H9 (cell line): ENCODE measurements around the gene KRT222. TPM values are rescaled to one million over a fixed set of nuclear protein-coding genes. Genes with fewer than 3 reads are reported as not detected.

Experiments
- DNase-seq: peaks from one replicate; pipeline ENCODE4 v3.0.0-alpha.2; 2017
- H2AFZ ChIP-seq: one replicate; pipeline ENCODE4 v1.6.1; 2013; ENCODE audit warnings: mild to moderate bottlenecking, low read length, control low read depth, moderate library complexity
- H2AK5ac ChIP-seq: 2 replicates; pipeline ENCODE4 v1.6.1; 2013; ENCODE audit warnings: low read length, control low read depth, mixed read lengths; ENCODE audit not compliant: insufficient read length
- H2BK120ac ChIP-seq: one replicate; pipeline ENCODE4 v1.6.1; 2013; ENCODE audit warnings: low read depth, mild to moderate bottlenecking, low read length, control low read depth, inconsistent platforms; ENCODE audit not compliant: poor library complexity, severe bottlenecking
- H2BK12ac ChIP-seq: 2 replicates; pipeline ENCODE4 v1.6.1; 2013; ENCODE audit warnings: low read length, control low read depth, mixed read lengths, low read depth; ENCODE audit not compliant: insufficient read length
- H2BK15ac ChIP-seq: 2 replicates; pipeline ENCODE4 v1.6.1; 2013; ENCODE audit warnings: low read depth, low read length, control low read depth
- H2BK20ac ChIP-seq: one replicate; pipeline ENCODE4 v1.6.1; 2013; ENCODE audit warnings: low read depth, mild to moderate bottlenecking, low read length, control low read depth, inconsistent platforms; ENCODE audit not compliant: poor library complexity, severe bottlenecking
- H2BK5ac ChIP-seq: 2 replicates; pipeline ENCODE4 v1.6.1; 2013; ENCODE audit warnings: low read length, control low read depth, mixed read lengths; ENCODE audit not compliant: insufficient read length
- H3K14ac ChIP-seq: 2 replicates; pipeline ENCODE4 v1.6.1; 2013; ENCODE audit warnings: low read length, control low read depth; ENCODE audit not compliant: insufficient read depth
- H3K18ac ChIP-seq: 2 replicates; pipeline ENCODE4 v1.6.1; 2013; ENCODE audit warnings: low read depth, mild to moderate bottlenecking, mixed read lengths, low read length, control low read depth; ENCODE audit not compliant: insufficient read length
- H3K23ac ChIP-seq: 2 replicates; pipeline ENCODE4 v1.6.1; 2013; ENCODE audit warnings: low read length, control low read depth, mixed read lengths, low read depth; ENCODE audit not compliant: insufficient read length
- H3K23me2 ChIP-seq: 2 replicates; pipeline ENCODE4 v1.6.1; 2013; ENCODE audit warnings: low read depth, mild to moderate bottlenecking, mixed read lengths, low read length, control low read depth; ENCODE audit not compliant: insufficient read length, poor library complexity, severe bottlenecking
- H3K27ac ChIP-seq: 2 replicates; pipeline ENCODE4 v1.5.1; 2013; ENCODE audit warnings: low read length, control low read depth, mixed read lengths, low read depth; ENCODE audit not compliant: insufficient read length
- H3K27me3 ChIP-seq: 2 replicates; pipeline ENCODE4 v1.6.1; 2013; ENCODE audit warnings: low read length, control low read depth, inconsistent platforms; ENCODE audit not compliant: insufficient read depth
- H3K4ac ChIP-seq: 2 replicates; pipeline ENCODE4 v1.6.1; 2013; ENCODE audit warnings: low read depth, mild to moderate bottlenecking, control low read depth, inconsistent platforms, low read length, moderate library complexity
- H3K4me1 ChIP-seq: 2 replicates; pipeline ENCODE4 v1.6.1; 2013; ENCODE audit warnings: low read length, control low read depth, inconsistent platforms; ENCODE audit not compliant: insufficient read depth
- H3K4me2 ChIP-seq: 2 replicates; pipeline ENCODE4 v1.6.1; 2013; ENCODE audit warnings: low read length, control low read depth, mixed read lengths; ENCODE audit not compliant: insufficient read length, insufficient read depth
- H3K56ac ChIP-seq: 2 replicates; pipeline ENCODE4 v1.6.1; 2013; ENCODE audit warnings: low read depth, mild to moderate bottlenecking, mixed read lengths, low read length, control low read depth; ENCODE audit not compliant: insufficient read length
- H3K79me1 ChIP-seq: 2 replicates; pipeline ENCODE4 v1.6.1; 2013; ENCODE audit warnings: low read depth, mild to moderate bottlenecking, moderate library complexity, low read length, control low read depth, inconsistent platforms; ENCODE audit not compliant: insufficient read depth, poor library complexity, severe bottlenecking
- H3K79me2 ChIP-seq: 2 replicates; pipeline ENCODE4 v1.6.1; 2013; ENCODE audit warnings: low read length, control low read depth, inconsistent platforms; ENCODE audit not compliant: insufficient read depth
- H3K9ac ChIP-seq: 2 replicates; pipeline ENCODE4 v1.6.1; 2013; ENCODE audit warnings: low read length, control low read depth, mixed read lengths; ENCODE audit not compliant: insufficient read length; ENCODE audit errors: extremely low read depth
- H3K9me3 ChIP-seq: one replicate; pipeline ENCODE4 v1.6.1; 2013; ENCODE audit warnings: low read depth, low read length, inconsistent platforms; ENCODE audit not compliant: control insufficient read depth
- H3T11ph ChIP-seq: one replicate; pipeline ENCODE4 v1.6.1; 2013; ENCODE audit warnings: mild to moderate bottlenecking, low read length, control low read depth, inconsistent platforms
- H4K20me1 ChIP-seq: one replicate; pipeline ENCODE4 v1.6.1; 2013; ENCODE audit not compliant: control insufficient read depth, insufficient read length, insufficient read depth
- H4K5ac ChIP-seq: 2 replicates; pipeline ENCODE4 v1.6.1; 2013; ENCODE audit warnings: low read depth, mild to moderate bottlenecking, mixed read lengths, low read length, control low read depth; ENCODE audit not compliant: insufficient read length
- H4K8ac ChIP-seq: replicated peaks from 2 replicates; pipeline ENCODE4 v1.6.1; 2013; ENCODE audit warnings: low read length, control low read depth, mixed read lengths, low read depth; ENCODE audit not compliant: insufficient read length
- H4K91ac ChIP-seq: 2 replicates; pipeline ENCODE4 v1.6.1; 2013; ENCODE audit warnings: low read depth, mild to moderate bottlenecking, moderate library complexity, mixed read lengths, low read length, control low read depth; ENCODE audit not compliant: insufficient read length
- H3K27ac Mint-ChIP-seq, 3 experiments: 2 replicates in 2 of 3; 3 replicates in 1 of 3; pipeline ENCODE4 v1.8.0; 2020 to 2021; ENCODE audit warnings: mixed read lengths in 3 of 3, mild to moderate bottlenecking in 1 of 3, moderate library complexity in 1 of 3
- H3K27me3 Mint-ChIP-seq: 2 replicates; pipeline ENCODE4 v1.8.0; 2021; ENCODE audit warnings: low read depth, mild to moderate bottlenecking, moderate library complexity, mixed read lengths
- H3K36me3 Mint-ChIP-seq, 3 experiments: 2 replicates in 2 of 3; 3 replicates in 1 of 3; pipeline ENCODE4 v1.8.0; 2020 to 2021; ENCODE audit warnings: low read depth in 3 of 3, mixed read lengths in 3 of 3; ENCODE audit not compliant: insufficient read depth in 1 of 3
- H3K4me1 Mint-ChIP-seq, 2 experiments: 2 replicates each; pipeline ENCODE4 v1.8.0; 2020; ENCODE audit warnings: mixed read lengths in 2 of 2
- H3K4me3 Mint-ChIP-seq, 2 experiments: 2 replicates in 1 of 2; 3 replicates in 1 of 2; pipeline ENCODE4 v1.8.0; 2020 to 2021; ENCODE audit warnings: mild to moderate bottlenecking in 2 of 2, mixed read lengths in 2 of 2, moderate library complexity in 1 of 2
- H3K9me3 Mint-ChIP-seq, 2 experiments: 2 replicates in 1 of 2; 3 replicates in 1 of 2; pipeline ENCODE4 v1.8.0; 2020; ENCODE audit warnings: mild to moderate bottlenecking in 2 of 2, mixed read lengths in 2 of 2, moderate library complexity in 1 of 2
- CTCF ChIP-seq: fragments of 200-600 bp; sonication (generic); conservative IDR thresholded peaks from 3 replicates; pipeline ENCODE4 v1.8.0; 2021; ENCODE audit warnings: antibody characterized with exemption, mild to moderate bottlenecking
- WGBS: extraction: QIAGEN DNeasy Blood & Tissue Kit; methylation state at CpG from one replicate; pipeline ENCODE4 v1.1.7; 2013; ENCODE audit warnings: missing lambda C conversion rate, low lambda C conversion rate, mixed read lengths; ENCODE audit not compliant: insufficient read length; ENCODE audit errors: extremely low coverage; 5-methylcytosine and 5-hydroxymethylcytosine counted together
- total RNA-seq: library from RNA; stranded (reverse); gene quantifications from 2 replicates; pipeline ENCODE4 v1.2.1, GENCODE V29; 2021

The KRT222 gene
- total RNA-seq, 1 experiment from 2014 or later = 0.13 TPM

GRCh38 chr17:40679523-40679907 is 14.5 kb upstream of the KRT222 start:
- no peak overlapping the region for H3K14ac ChIP-seq
- no peak overlapping the region for H3K4me2 ChIP-seq
- no peak overlapping the region for H3K56ac ChIP-seq
- no peak for TF ChIP-seq CTCF
- no peaks in the 10 kb centered on the region for H3K23me2 ChIP-seq
- no peak overlapping the region for H2BK5ac ChIP-seq
- WGBS = no CpG with 5 or more reads among the region's 2 CpGs
- H2BK20ac ChIP-seq = no peak overlapping the region
- Mint-ChIP-seq H3K27me3 (peaks cover 17% of the 10 kb centered on the region), H3K4me1 (no peaks in the 10 kb centered on the region), H3K4me3 (no peak overlapping the region), H3K27ac (no peak overlapping the region), H3K36me3 (no peaks in the 10 kb centered on the region), H3K9me3 (no peaks in the 10 kb centered on the region)
- no peak overlapping the region for H2BK15ac ChIP-seq
- no peaks in the 10 kb centered on the region for H3K4me1 ChIP-seq
- no peaks in the 10 kb centered on the region for H3K79me2 ChIP-seq
- H3K18ac ChIP-seq = no peak overlapping the region
- no peak for DNase-seq
- H2AK5ac ChIP-seq = no peak overlapping the region
- H4K91ac ChIP-seq = no peak overlapping the region
- no peak overlapping the region for H2BK120ac ChIP-seq
- H3K27me3 ChIP-seq = no peaks in the 10 kb centered on the region
- H2AFZ ChIP-seq = no peak overlapping the region
- no peak overlapping the region for H3K4ac ChIP-seq
- no peak overlapping the region for H2BK12ac ChIP-seq
- H4K5ac ChIP-seq = no peak overlapping the region
- H3K9me3 ChIP-seq = no peaks in the 10 kb centered on the region
- H4K20me1 ChIP-seq = no peaks in the 10 kb centered on the region
- H3K79me1 ChIP-seq = no peaks in the 10 kb centered on the region
- no peak overlapping the region for H3K9ac ChIP-seq
- H3T11ph ChIP-seq = no peak overlapping the region
- H4K8ac ChIP-seq = no peak overlapping the region
- no peak overlapping the region for H3K23ac ChIP-seq
- no peak overlapping the region for H3K27ac ChIP-seq
